PC-3 (cell line): ENCODE results near the gene TCF21.

Experiments
- CTCF ChIP-seq: fragments of 300-600 bp; sonication (generic); conservative IDR thresholded peaks from 2 replicates; pipeline ENCODE4 v1.5.1; 2017; ENCODE audit warnings: antibody characterized with exemption, low read depth, mild to moderate bottlenecking, low read length
- EZH2 ChIP-seq: fragments of 300-600 bp; sonication (generic); IDR thresholded peaks from one replicate; pipeline ENCODE4 v1.6.1; 2017; ENCODE audit warnings: antibody characterized with exemption, mild to moderate bottlenecking, low read length; ENCODE audit not compliant: unreplicated experiment

GRCh38 chr6:133887156-133887879 lies 1.6 kb upstream of the TCF21 start:
- no peak for TF ChIP-seq CTCF
- TF ChIP-seq EZH2 = no peak
